ENCODE data around the gene CFAP410.

The CFAP410 gene

DNA sequence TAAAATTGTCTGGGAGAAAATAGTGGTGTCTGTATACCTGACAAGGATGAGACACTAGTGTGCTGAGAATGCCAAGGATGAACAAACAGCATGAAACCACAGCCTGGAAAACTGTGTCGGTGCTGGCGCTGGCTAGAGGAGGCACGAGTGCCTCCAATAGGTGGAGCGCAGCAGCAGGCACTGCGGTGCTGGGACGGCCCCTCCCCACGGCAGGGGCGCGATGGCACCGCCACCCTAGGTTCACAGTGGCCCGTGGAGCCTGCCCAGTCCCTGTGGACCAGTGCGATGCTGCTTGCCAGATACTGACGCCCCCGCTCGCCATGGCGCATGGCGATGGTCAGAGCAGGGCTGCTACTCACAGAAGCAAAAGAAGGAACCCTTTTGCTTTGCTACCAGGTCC is 6.8 kb downstream of the CFAP410 start:
- TF ChIP-seq YY1 (IDR thresholded peaks at IDR 0.05; ENCODE audit: low read depth) = no peak
- no peak for TF ChIP-seq RAD21 (IDR thresholded peaks at IDR 0.05; ENCODE audit: low read depth)
- TF ChIP-seq TAF1 (IDR thresholded peaks at IDR 0.05; ENCODE audit: low read depth) = no peak
- TF ChIP-seq, protein P1, sequence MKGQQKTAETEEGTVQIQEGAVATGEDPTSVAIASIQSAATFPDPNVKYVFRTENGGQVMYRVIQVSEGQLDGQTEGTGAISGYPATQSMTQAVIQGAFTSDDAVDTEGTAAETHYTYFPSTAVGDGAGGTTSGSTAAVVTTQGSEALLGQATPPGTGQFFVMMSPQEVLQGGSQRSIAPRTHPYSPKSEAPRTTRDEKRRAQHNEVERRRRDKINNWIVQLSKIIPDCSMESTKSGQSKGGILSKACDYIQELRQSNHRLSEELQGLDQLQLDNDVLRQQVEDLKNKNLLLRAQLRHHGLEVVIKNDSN (IDR thresholded peaks at IDR 0.05) = no peak
- TF ChIP-seq EGR1 (IDR thresholded peaks at IDR 0.05) = no peak
- no peak for TF ChIP-seq TEAD4 (IDR thresholded peaks at IDR 0.05)
- TF ChIP-seq EP300 (IDR thresholded peaks at IDR 0.05; ENCODE audit: borderline replicate concordance) = no peak

DNA sequence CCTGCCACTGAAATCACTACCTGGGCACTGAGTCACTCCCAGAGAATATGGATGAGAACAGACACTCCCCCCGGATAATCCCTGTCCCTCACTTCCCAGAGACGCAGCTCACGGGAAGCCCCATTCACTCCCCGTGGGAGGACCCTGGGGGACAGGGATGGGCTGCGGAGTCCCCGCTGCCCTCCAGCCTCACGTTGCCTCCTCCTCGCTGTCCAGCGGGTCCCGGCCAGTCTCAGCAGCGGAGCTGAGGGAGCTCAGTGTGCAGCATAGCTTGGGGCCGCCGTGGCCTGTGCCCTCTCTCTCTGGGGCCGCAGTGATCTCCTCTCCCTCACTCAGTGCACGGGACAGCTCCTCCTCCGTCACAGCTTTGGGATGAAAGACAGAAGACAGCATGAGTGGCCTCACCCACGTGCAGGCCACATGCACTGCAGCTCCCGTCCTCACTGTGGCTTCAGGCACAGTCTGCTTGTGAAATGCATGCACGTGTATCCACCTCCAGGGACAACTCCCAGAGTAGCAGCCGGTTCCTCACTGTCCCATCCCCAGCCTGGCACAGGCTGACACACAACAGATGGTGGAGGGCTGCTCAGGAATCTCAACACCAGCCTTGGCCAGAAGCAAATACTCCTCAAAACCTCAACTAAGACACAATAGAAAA is 7.4 kb downstream of the CFAP410 start:
- TF ChIP-seq, protein P2, sequence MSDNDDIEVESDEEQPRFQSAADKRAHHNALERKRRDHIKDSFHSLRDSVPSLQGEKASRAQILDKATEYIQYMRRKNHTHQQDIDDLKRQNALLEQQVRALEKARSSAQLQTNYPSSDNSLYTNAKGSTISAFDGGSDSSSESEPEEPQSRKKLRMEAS (IDR thresholded peaks at IDR 0.05) = no peak
- TF ChIP-seq TAF1 (IDR thresholded peaks at IDR 0.05; ENCODE audit: low read depth) (no peak), CREB1 (IDR thresholded peaks at IDR 0.05; ENCODE audit: low read depth) (no peak), EP300 (IDR thresholded peaks at IDR 0.05; ENCODE audit: borderline replicate concordance) (no peak), YY1 (IDR thresholded peaks at IDR 0.05; ENCODE audit: low read depth) (no peak), NFIC (IDR thresholded peaks at IDR 0.05) (no peak), EGR1 (IDR thresholded peaks at IDR 0.05) (no peak), RAD21 (IDR thresholded peaks at IDR 0.05; ENCODE audit: low read depth) (no peak), ZBTB7A (IDR thresholded peaks at IDR 0.05; ENCODE audit: low read depth) (no peak), CEBPB (IDR thresholded peaks at IDR 0.05) (no peak), TEAD4 (IDR thresholded peaks at IDR 0.05) (no peak), TCF12 (IDR thresholded peaks at IDR 0.05; ENCODE audit: low read depth) (no peak), FOXM1 (IDR thresholded peaks at IDR 0.05; ENCODE audit: borderline replicate concordance, low read depth) (no peak)
- TF ChIP-seq, protein P3, sequence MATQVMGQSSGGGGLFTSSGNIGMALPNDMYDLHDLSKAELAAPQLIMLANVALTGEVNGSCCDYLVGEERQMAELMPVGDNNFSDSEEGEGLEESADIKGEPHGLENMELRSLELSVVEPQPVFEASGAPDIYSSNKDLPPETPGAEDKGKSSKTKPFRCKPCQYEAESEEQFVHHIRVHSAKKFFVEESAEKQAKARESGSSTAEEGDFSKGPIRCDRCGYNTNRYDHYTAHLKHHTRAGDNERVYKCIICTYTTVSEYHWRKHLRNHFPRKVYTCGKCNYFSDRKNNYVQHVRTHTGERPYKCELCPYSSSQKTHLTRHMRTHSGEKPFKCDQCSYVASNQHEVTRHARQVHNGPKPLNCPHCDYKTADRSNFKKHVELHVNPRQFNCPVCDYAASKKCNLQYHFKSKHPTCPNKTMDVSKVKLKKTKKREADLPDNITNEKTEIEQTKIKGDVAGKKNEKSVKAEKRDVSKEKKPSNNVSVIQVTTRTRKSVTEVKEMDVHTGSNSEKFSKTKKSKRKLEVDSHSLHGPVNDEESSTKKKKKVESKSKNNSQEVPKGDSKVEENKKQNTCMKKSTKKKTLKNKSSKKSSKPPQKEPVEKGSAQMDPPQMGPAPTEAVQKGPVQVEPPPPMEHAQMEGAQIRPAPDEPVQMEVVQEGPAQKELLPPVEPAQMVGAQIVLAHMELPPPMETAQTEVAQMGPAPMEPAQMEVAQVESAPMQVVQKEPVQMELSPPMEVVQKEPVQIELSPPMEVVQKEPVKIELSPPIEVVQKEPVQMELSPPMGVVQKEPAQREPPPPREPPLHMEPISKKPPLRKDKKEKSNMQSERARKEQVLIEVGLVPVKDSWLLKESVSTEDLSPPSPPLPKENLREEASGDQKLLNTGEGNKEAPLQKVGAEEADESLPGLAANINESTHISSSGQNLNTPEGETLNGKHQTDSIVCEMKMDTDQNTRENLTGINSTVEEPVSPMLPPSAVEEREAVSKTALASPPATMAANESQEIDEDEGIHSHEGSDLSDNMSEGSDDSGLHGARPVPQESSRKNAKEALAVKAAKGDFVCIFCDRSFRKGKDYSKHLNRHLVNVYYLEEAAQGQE (IDR thresholded peaks at IDR 0.05; ENCODE audit: low read depth) = no peak
- TF ChIP-seq, protein P1 (IDR thresholded peaks at IDR 0.05) = no peak

DNA sequence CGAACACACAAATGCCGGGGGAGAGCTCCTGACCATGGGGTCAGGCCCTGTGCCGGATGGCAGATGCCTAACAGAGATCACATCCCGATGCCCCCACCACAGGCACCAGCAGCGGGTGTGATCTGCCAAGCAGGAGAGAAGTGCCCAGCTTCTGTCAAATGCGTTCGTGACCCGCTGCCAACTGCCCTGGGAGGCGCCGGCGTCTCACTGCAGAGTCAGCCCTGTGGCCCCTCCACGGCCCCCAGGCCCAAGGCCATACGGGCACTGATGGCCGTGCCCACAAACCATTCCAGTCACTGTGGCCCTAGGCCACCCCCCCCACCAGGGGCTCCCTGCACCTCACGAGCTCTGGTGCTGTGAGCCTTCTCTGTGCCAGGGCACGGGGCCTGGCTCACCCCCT is 8.0 kb downstream of the CFAP410 start:
- TF ChIP-seq EP300 (IDR thresholded peaks at IDR 0.05; ENCODE audit: borderline replicate concordance) = no peak
- TF ChIP-seq, protein P2 (IDR thresholded peaks at IDR 0.05) = no peak
- TF ChIP-seq FOXM1 (IDR thresholded peaks at IDR 0.05; ENCODE audit: borderline replicate concordance, low read depth) = no peak
- no peak for TF ChIP-seq YY1 (IDR thresholded peaks at IDR 0.05; ENCODE audit: low read depth)
- no peak for TF ChIP-seq CREB1 (IDR thresholded peaks at IDR 0.05; ENCODE audit: low read depth)
- no peak for TF ChIP-seq RAD21 (IDR thresholded peaks at IDR 0.05; ENCODE audit: low read depth)
- no peak for TF ChIP-seq TAF1 (IDR thresholded peaks at IDR 0.05; ENCODE audit: low read depth)
- no peak for TF ChIP-seq TCF12 (IDR thresholded peaks at IDR 0.05; ENCODE audit: low read depth)
- TF ChIP-seq EGR1 (IDR thresholded peaks at IDR 0.05) = no peak
- TF ChIP-seq ZBTB7A (IDR thresholded peaks at IDR 0.05; ENCODE audit: low read depth) = no peak
- TF ChIP-seq, protein P1 (IDR thresholded peaks at IDR 0.05) = no peak
- no peak for TF ChIP-seq TEAD4 (IDR thresholded peaks at IDR 0.05)
- no peak for TF ChIP-seq CEBPB (IDR thresholded peaks at IDR 0.05)

DNA sequence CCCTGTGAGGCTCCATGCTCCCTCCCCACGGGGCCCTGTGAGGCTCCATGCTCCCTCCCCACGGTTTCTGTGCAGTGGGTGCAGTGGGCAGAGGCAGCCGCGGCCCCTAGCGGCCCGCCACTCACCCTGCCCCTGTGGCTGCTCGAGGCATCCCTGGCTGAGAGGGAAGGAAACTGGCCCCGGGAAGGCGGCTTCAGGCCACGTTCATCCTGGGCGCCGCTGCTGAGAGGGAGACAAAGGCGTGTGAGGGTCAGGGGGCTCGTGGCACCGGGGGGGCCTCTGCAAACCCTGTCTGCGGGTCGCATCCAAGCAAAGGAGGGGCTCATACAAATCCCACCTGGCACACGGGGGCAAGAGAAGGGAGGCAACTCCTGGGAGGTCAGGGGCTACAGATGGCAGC is 8.5 kb downstream of the CFAP410 start:
- no peak for TF ChIP-seq EP300 (IDR thresholded peaks at IDR 0.05; ENCODE audit: borderline replicate concordance)
- no peak for TF ChIP-seq YY1 (IDR thresholded peaks at IDR 0.05; ENCODE audit: low read depth)

DNA sequence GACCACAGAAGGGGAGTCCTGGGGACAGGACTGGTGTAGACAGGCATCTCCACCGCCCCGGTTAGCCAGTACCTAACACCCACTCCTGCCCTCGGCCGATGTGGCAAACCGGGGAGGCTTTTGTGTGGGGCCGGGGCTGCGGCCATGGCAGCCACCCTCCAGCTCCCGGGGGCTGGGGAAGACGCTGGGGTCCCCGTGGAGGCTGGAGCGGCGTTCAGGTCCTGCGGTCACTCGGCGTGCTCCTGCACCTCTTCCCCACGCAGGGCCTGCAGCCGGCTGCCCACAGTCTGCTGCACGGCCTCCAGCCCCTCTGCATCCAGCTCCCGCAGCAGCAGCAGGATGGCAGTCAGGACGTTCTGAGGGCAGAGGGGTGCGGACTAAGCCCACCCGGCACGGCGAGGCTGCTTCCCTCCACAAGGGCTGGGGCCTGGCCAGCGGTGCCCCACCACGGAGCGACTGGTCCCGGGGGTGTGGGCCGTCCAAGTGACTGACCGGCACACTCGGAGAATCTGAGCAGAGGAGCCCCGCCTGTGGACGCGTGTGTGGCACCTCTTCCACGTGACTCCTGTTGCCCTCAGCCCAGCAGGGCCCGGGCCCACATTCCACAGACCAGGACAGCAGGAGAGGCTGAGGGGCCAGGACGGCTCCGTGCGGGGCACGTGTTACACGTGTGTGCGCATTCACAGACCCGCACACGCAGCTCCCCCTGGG is 9.1 kb downstream of the CFAP410 start:
- TF ChIP-seq CREB1 (IDR thresholded peaks at IDR 0.05; ENCODE audit: low read depth) (no peak), FOXM1 (IDR thresholded peaks at IDR 0.05; ENCODE audit: borderline replicate concordance, low read depth) (no peak), EGR1 (IDR thresholded peaks at IDR 0.05) (no peak), CEBPB (IDR thresholded peaks at IDR 0.05) (no peak), TAF1 (IDR thresholded peaks at IDR 0.05; ENCODE audit: low read depth) (no peak), ZBTB7A (IDR thresholded peaks at IDR 0.05; ENCODE audit: low read depth) (no peak), TEAD4 (IDR thresholded peaks at IDR 0.05) (no peak; the same call in 1 of the 2 replicates), RAD21 (IDR thresholded peaks at IDR 0.05; ENCODE audit: low read depth) (no peak)
- TF ChIP-seq, protein P2 (IDR thresholded peaks at IDR 0.05) = no peak
- TF ChIP-seq, protein P3 (IDR thresholded peaks at IDR 0.05; ENCODE audit: low read depth) = no peak
